Lung (tissue), 12 donors: ENCODE results near the gene BAX. TPM values are rescaled to one million over a fixed set of nuclear protein-coding genes. Genes with fewer than 3 reads are reported as not detected.

Source experiments
- ATAC-seq: fragments of 200-7000 bp; cut with Tn5 transposase; one replicate; pipeline ENCODE4 v1.9.1; 2020; ENCODE audit warnings: moderate number of reproducible peaks; ENCODE audit not compliant: insufficient read depth, low FRiP score
- DNase-seq, 3 donors: peaks; one replicate each; pipeline ENCODE4 v3.0.0-alpha.2; 2013 to 2017
- H3K27ac ChIP-seq, 2 donors: one replicate each; pipeline ENCODE4 v1.5.1; 2013; ENCODE audit warnings: mild to moderate bottlenecking in 2 of 2, moderate library complexity in 2 of 2, control low read depth in 1 of 2, inconsistent platforms in 1 of 2, low read depth in 1 of 2, low read length in 1 of 2
- H3K27me3 ChIP-seq, 3 donors: one replicate each; pipeline ENCODE4 v1.5.1; 2013; ENCODE audit warnings: low read length in 2 of 3; ENCODE audit not compliant: control insufficient read depth in 3 of 3, insufficient read depth in 3 of 3
- H3K36me3 ChIP-seq, 4 donors: one replicate each; pipeline ENCODE4 v1.5.1; 2013; ENCODE audit warnings: low read length in 4 of 4, mild to moderate bottlenecking in 1 of 4, moderate library complexity in 1 of 4; ENCODE audit not compliant: control insufficient read depth in 4 of 4, insufficient read depth in 4 of 4
- H3K4me1 ChIP-seq, 5 donors: one replicate each; pipeline ENCODE4 v1.5.1; 2013; ENCODE audit warnings: low read length in 5 of 5, mild to moderate bottlenecking in 2 of 5, moderate library complexity in 1 of 5; ENCODE audit not compliant: control insufficient read depth in 5 of 5, insufficient read depth in 5 of 5
- H3K4me3 ChIP-seq: one replicate; pipeline ENCODE4 v1.5.1; 2013; ENCODE audit warnings: mild to moderate bottlenecking, control low read depth, moderate library complexity
- H3K9ac ChIP-seq, 2 donors: one replicate each; pipeline ENCODE4 v1.5.1; 2013; ENCODE audit warnings: low read length in 2 of 2, control low read depth in 1 of 2; ENCODE audit not compliant: insufficient read depth in 1 of 2
- H3K9me3 ChIP-seq, 4 donors: one replicate each; pipeline ENCODE4 v1.5.1; 2013; ENCODE audit warnings: low read length in 3 of 4, mild to moderate bottlenecking in 1 of 4, moderate library complexity in 1 of 4; ENCODE audit not compliant: control insufficient read depth in 4 of 4, insufficient read depth in 3 of 4
- WGBS, 2 donors: extraction: QIAGEN DNeasy Blood & Tissue Kit; methylation state at CpG; one replicate each; pipeline ENCODE4 v1.1.7; 2013; 5-methylcytosine and 5-hydroxymethylcytosine counted together
- polyA plus RNA-seq, 2 donors: library from polyadenylated mRNA; stranded (reverse); fragments of 200-250 nt; gene quantifications; one replicate each; pipeline ENCODE4 v1.2.1, GENCODE V29; 2013
- total RNA-seq, 2 donors: library from RNA; depleted of rRNA in 1 of 2; stranded (reverse); fragments of >200 nt in 1 of 2; gene quantifications; one replicate each; pipeline ENCODE4 v1.2.1, GENCODE V29; 2014 to 2021
- TF ChIP-seq, protein P1 (sequence below): IDR thresholded peaks from 2 replicates; pipeline ENCODE4 v1.5.1; 2012; ENCODE audit warnings: mild to moderate bottlenecking; ENCODE audit errors: control extremely low read depth, extremely low read depth
- donor health status: control.
- donor health status: control.
- donor health status: Bipolar disorder and iron deficiency.
- donor health status: healthy.
- donor health status: DM: yes; HTN: yes; CAD: no.

BAX gene
- total and polyA plus RNA-seq, 4 donors = 25.9 to 121 (median 104) TPM

DNA sequence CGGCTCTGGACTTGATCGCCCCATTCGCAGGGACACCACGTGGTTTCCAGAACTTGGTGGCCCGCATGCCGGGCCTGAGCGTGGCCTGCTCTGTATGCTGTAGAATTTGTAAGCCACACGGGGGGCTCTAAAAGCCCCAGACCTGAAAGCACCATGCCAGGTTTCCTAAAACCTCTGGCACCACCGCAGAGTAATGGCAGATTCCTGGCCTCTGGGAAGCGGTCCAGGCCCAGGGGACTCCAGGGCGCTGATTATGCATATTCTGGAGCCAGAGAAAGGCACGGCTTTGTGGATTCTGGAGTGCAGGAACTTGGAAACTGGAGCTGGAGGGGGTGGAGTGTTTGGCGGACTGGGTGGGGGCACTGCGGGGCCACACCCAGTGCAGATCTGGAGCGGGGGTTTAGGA, 14.1 kb downstream of the BAX start:
- H3K27me3 ChIP-seq = no peaks in the 10 kb centered on the region
- peaks cover 0 to 21% (median 8%) of the 10 kb centered on the region in 5 donors for H3K4me1 ChIP-seq
- H3K36me3 ChIP-seq = peaks cover 12 to 53% (median 24%) of the 10 kb centered on the region in 4 donors
- DNase-seq = no peak
- TF ChIP-seq, protein P1, sequence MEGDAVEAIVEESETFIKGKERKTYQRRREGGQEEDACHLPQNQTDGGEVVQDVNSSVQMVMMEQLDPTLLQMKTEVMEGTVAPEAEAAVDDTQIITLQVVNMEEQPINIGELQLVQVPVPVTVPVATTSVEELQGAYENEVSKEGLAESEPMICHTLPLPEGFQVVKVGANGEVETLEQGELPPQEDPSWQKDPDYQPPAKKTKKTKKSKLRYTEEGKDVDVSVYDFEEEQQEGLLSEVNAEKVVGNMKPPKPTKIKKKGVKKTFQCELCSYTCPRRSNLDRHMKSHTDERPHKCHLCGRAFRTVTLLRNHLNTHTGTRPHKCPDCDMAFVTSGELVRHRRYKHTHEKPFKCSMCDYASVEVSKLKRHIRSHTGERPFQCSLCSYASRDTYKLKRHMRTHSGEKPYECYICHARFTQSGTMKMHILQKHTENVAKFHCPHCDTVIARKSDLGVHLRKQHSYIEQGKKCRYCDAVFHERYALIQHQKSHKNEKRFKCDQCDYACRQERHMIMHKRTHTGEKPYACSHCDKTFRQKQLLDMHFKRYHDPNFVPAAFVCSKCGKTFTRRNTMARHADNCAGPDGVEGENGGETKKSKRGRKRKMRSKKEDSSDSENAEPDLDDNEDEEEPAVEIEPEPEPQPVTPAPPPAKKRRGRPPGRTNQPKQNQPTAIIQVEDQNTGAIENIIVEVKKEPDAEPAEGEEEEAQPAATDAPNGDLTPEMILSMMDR = no peak
- H3K4me3 ChIP-seq = no peak overlapping the region
- no peak overlapping the region for H3K9ac ChIP-seq
- WGBS, 2 donors = 88 to 93% methylated on average over 15 of the region's 15 CpGs
- no peak overlapping the region for H3K27ac ChIP-seq
- ATAC-seq = no peak
- H3K9me3 ChIP-seq = no peaks in the 10 kb centered on the region

DNA sequence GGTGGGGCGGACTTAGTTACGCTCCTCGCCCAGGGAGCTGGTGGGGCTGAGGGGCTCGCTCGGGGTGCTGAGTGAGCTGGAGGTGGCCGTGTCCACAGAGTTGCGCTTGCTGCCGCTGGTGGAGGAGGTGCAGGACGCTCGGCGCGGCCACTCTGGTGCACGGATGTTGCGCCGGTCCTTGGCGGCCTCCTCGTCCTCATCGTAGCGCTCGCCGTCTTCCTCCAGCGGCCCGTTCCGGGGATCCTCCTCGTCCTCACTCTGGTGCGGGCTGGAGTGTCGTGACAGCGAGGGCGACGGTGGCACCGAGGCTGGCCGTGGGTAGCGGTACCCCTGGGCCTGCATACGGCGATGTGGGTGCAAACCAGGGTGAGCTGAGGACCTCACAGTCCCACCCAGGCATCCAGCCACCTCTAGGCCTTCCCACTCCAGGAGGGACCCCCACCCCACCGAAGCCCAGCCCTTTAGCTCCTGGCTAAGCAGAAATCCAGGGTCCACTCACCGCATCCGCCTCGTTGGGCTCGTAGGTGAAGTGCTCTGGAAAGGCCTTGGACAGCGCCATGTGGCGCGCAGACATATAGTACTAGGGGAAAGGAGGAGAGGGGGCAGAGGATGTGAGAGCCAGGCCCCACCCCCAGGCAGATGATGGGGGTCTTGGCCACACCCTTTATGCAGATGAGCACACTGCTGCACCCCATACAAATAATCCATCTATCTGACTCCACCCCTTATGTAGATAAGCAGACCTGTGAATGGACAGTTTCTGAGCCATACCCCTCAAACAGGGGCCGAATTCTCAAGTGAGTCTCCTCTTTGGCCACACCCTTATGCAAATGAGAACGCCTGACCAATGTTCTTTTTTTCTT, 14.8 kb downstream of the BAX start:
- H3K36me3 ChIP-seq = peaks cover 14 to 60% (median 29%) of the 10 kb centered on the region in 4 donors
- TF ChIP-seq, protein P1 = no peak
- H3K27me3 ChIP-seq = no peaks in the 10 kb centered on the region
- ATAC-seq (no peak), DNase-seq (no peak)
- no peak overlapping the region for H3K9ac ChIP-seq
- peaks cover 0 to 14% (median 2%) of the 10 kb centered on the region in 5 donors for H3K4me1 ChIP-seq
- H3K9me3 ChIP-seq = no peaks in the 10 kb centered on the region
- no peak overlapping the region for H3K4me3 ChIP-seq
- no peak overlapping the region for H3K27ac ChIP-seq
- 94 to 97% methylated on average over 44 to 45 of the region's 45 CpGs for WGBS, 2 donors

DNA sequence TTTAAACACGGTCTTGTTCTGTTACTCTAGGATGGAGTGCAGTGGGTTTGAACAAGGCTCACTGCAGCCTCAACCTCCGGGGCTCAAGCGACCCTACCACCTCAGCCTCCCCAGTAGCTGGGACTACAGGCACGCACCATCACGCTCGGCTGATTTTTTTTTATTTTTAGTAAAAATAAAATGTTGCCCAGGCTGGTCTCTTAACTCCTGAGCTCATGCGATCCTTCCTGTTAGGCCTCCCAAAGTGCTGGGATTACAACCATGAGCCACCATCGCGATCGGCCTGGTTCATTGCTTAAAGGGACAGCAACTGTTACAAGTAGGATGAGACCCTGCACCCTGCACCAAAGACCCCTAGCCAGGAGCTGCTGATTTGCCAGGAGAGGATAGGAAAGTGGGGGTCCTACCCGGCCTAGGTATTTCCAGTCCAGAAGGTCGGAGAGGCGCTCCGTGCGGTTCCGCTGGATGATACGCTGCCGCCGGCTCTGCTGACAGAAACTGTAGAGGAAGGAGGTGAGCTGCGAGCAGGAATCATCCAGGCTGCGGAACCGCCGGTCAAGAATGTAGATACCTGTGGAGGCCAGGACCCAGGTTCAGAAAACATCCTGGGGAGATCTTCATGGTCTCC, 15.6 kb downstream of the BAX start:
- H3K36me3 ChIP-seq = peaks cover 14 to 61% (median 30%) of the 10 kb centered on the region in 4 donors
- WGBS, 2 donors = 90 to 96% methylated on average over 23 of the region's 23 CpGs
- H3K4me1 ChIP-seq = peaks cover 0 to 12% (median 0%) of the 10 kb centered on the region in 5 donors
- H3K9me3 ChIP-seq = no peaks in the 10 kb centered on the region
- no peak overlapping the region for H3K9ac ChIP-seq
- TF ChIP-seq, protein P1 = no peak
- H3K4me3 ChIP-seq = no peak overlapping the region
- DNase-seq (no peak), ATAC-seq (no peak)
- H3K27ac ChIP-seq = no peak overlapping the region
- H3K27me3 ChIP-seq = no peaks in the 10 kb centered on the region
